Lower leg skin (tissue), 4 donors: ENCODE results near the gene LEKR1. TPM values are rescaled to one million over a fixed set of nuclear protein-coding genes. Genes with fewer than 3 reads are reported as not detected.

ENCODE experiments used
- DNase-seq, 2 donors: peaks; one replicate each; pipeline ENCODE4 v3.0.0-alpha.2; 2019; ENCODE audit warnings: low spot score in 2 of 2
- H3K4me3 ChIP-seq: fragments of 200-600 bp; sonication (generic); 2 replicates; pipeline ENCODE4 v1.5.1; 2017; ENCODE audit warnings: mild to moderate bottlenecking, low read depth; ENCODE audit not compliant: poor library complexity, severe bottlenecking
- CTCF ChIP-seq, 3 donors: fragments of 450-650 bp; IDR thresholded peaks; one replicate each; pipeline ENCODE4 v1.5.1; 2016; ENCODE audit warnings: antibody characterized with exemption in 3 of 3, mild to moderate bottlenecking in 3 of 3, moderate library complexity in 2 of 3
- POLR2A ChIP-seq, 2 donors: fragments of 450-650 bp; IDR thresholded peaks; one replicate each; pipeline ENCODE4 v1.6.1; 2016 to 2017; ENCODE audit warnings: antibody characterized with exemption in 2 of 2, mild to moderate bottlenecking in 1 of 2, moderate library complexity in 1 of 2
- WGBS, 2 donors: methylation state at CpG; one replicate each; pipeline ENCODE4 v1.1.5; 2018; 5-methylcytosine and 5-hydroxymethylcytosine counted together
- intact Hi-C: fragments of 100-400 bp; cut with DNase I; formaldehyde crosslinking; loops from one replicate; pipeline ENCODE4 v1.15.0; 2023; ENCODE audit warnings: low total_unique reads
- total RNA-seq, 4 donors: library from RNA; depleted of rRNA; stranded (reverse); fragments of >200 nt; gene quantifications; one replicate each; pipeline ENCODE4 v1.1.0, GENCODE V29; 2016

LEKR1 gene
- total RNA-seq, 4 donors from 2014 or later, result 0.39 to 2.5 (median 0.89) TPM; not detected in 1

GRCh38 chr3:157077565-157077991 lies 251.4 kb downstream of the LEKR1 start:
- intact Hi-C loops, result no loop called here
- no peak for DNase-seq
- WGBS, 2 donors, result 58 to 69% methylated on average over 4 of the region's 4 CpGs
- no peak overlapping the region for H3K4me3 ChIP-seq
- TF ChIP-seq CTCF (IDR thresholded peaks at IDR 0.05) (no peak), POLR2A (IDR thresholded peaks at IDR 0.05) (no peak)

DNA sequence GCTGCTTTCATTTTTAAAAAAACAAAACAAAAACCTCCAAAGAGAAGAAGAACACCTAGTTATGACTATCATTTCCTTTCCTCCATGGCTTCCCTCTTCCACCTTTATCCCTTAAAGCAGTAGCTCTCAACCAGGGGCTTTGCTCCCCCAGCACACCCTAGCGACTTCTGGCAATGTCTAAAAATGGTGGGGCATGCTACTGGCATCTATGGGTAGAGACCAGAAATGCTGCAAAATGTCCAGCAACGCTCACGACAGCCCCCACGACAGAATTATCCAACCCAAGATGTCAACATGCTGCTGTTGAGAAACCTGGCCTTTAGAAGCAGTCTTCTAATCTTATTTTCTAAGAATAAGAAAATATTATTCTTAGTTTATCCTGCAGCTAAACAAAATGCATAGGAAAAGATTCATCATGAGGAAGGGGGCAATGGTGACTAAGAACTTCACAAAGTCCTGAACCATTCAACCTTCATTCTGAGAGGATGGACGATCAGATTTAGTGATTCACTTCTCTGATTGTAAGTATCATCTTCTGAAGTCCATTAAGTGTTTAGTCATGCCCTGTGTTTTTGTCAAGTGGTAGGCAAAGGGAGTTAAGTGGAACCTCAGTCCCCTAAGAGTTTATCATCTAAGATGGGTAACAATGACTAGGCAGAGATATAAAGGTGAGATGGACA lies 252.1 kb downstream of the LEKR1 start:
- TF ChIP-seq POLR2A (IDR thresholded peaks at IDR 0.05) (no peak), CTCF (IDR thresholded peaks at IDR 0.05) (no peak)
- DNase-seq, result no peak
- intact Hi-C loops, result no loop called here
- no peak overlapping the region for H3K4me3 ChIP-seq
- 82 to 89% methylated on average over 5 of the region's 5 CpGs for WGBS, 2 donors

GRCh38 chr3:157078811-157079185 lies 252.6 kb downstream of the LEKR1 start:
- 93 to 94% methylated on average over 2 of the region's 2 CpGs for WGBS, 2 donors
- intact Hi-C loops, result no loop called here
- no peak for DNase-seq
- H3K4me3 ChIP-seq, result no peak overlapping the region
- no peak for TF ChIP-seq CTCF (IDR thresholded peaks at IDR 0.05)
- TF ChIP-seq POLR2A (IDR thresholded peaks at IDR 0.05), result no peak

GRCh38 chr3:157079676-157080369 lies 253.7 kb downstream of the LEKR1 start:
- TF ChIP-seq CTCF (IDR thresholded peaks at IDR 0.05) (no peak), POLR2A (IDR thresholded peaks at IDR 0.05) (no peak)
- no peak overlapping the region for H3K4me3 ChIP-seq
- 75 to 81% methylated on average over 11 of the region's 11 CpGs for WGBS, 2 donors
- intact Hi-C loops, result loop anchor here (5.0 kb wide), 1 partner anchor 408 kb away; the partner anchor contains the start of gene TIPARP
- peak in 1 of 2 donors; percentile 62 for DNase-seq

- peak; percentile 85 to 98 for DNase-seq
- H3K4me3 ChIP-seq, result no peak overlapping the region
Measured at GRCh38 chr3:157081626-157082210, 255.6 kb downstream of the LEKR1 start.

More at GRCh38 chr3:157081626-157082210, 255.6 kb downstream of the LEKR1 start:
- TF ChIP-seq CTCF (IDR thresholded peaks at IDR 0.05) (peak in 1 of 3 donors; percentile 85), POLR2A (IDR thresholded peaks at IDR 0.05) (no peak)
- 11 to 13% methylated on average over 14 to 15 of the region's 15 CpGs for WGBS, 2 donors
- intact Hi-C loops, result loop anchor here (5.0 kb wide), 1 partner anchor 409 kb away; the partner anchor contains the start of gene TIPARP
